Measurements from ENCODE around the gene DCTPP1. TPM values are rescaled to one million over a fixed set of nuclear protein-coding genes. Genes with fewer than 3 reads are reported as not detected.
"Not testable (repeated sequence)": the region's sequence is repeated elsewhere in the genome, so short reads cannot be mapped to it uniquely, and the experiment has no call there.

Gene DCTPP1
- 100 to 1,000 TPM in 1 of 2 experiments, 10 to 100 TPM in 1; 89.3 to 102 TPM for total RNA-seq

DNA sequence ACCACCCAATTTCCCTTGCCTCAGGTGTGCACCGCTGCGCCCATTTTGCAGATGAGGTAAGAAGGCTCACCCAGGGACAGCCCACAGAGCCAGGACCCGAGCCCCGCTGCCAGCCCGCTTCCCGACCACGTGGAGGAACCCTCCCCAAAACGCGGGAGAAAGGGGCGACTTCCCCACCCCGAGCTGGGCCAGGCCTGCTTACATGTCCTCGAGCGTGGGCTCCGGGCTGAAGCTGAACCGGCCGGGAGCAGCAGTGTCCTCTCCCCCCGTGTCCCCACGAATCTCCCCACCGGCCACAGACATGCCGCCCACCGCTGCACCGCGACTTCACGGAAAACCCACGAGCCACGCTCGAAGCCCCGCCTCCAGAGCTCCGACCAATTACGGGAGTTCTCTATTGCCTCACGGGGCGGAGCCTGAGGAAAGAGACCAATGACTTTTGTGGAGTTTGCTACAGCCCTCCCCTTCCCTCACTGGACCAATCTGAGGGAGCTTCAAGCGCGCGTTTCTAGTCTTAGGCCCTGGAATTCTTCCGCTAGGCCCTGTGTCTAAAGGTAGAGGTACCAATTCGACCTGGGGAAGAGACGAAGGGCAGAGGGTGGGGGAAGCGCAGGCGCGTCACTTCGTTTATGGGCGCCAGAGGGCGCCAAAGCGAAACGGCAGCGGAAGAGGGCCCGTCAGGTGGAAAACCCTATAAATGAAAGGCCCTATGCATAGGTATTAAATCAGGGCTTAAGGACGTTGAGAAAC is at the start of gene DCTPP1:
Gene DCTPP1 (minus strand): TSS at position 353 of the 750 bp plus-strand sequence. CDS start 50 bp downstream, at position 303.
- Mint-ChIP-seq H3K4me1 (peaks cover 31% of the 10 kb centered on the region), H3K27ac (no peak within 1 kb of the TSS), H3K27me3 (no peaks in the 10 kb centered on the region), H3K9me3 (ENCODE audit: low read depth) (no peaks in the 10 kb centered on the region), H3K4me3 (no peak within 1 kb of the TSS), H3K36me3 (ENCODE audit: low read depth) (peaks cover 27% of the 10 kb centered on the region)
- CTCF ChIA-PET: interaction anchor here (0.6 to 5.6 kb wide), 54 partner anchors 9 to 337 kb away, joined by 3 to 56 read pairs (median 5); partner anchors contain the start of genes ITGAL, PRR14, SEPHS2 and SEPTIN1
- POLR2A ChIA-PET: interaction anchor here (0.6 to 1.5 kb wide), 30 partner anchors 10 to 712 kb away, joined by 3 to 16 read pairs (median 4); partner anchors contain the start of genes CD2BP2, ITGAL, PRR14 and SEPTIN1
- ATAC-seq: peak; percentile 96
- peak; percentile 97 for DNase-seq
- intact Hi-C loops (cut with DNase I, micrococcal nuclease): loop anchor here (1.0 to 5.0 kb wide), 23 partner anchors 15 to 229 kb away; partner anchors contain the start of genes FBRS (in 2 of the 2), SEPHS2 (in 2 of the 2), ITGAL (in 1 of the 2) and PRR14 (in 1 of the 2)

DNA sequence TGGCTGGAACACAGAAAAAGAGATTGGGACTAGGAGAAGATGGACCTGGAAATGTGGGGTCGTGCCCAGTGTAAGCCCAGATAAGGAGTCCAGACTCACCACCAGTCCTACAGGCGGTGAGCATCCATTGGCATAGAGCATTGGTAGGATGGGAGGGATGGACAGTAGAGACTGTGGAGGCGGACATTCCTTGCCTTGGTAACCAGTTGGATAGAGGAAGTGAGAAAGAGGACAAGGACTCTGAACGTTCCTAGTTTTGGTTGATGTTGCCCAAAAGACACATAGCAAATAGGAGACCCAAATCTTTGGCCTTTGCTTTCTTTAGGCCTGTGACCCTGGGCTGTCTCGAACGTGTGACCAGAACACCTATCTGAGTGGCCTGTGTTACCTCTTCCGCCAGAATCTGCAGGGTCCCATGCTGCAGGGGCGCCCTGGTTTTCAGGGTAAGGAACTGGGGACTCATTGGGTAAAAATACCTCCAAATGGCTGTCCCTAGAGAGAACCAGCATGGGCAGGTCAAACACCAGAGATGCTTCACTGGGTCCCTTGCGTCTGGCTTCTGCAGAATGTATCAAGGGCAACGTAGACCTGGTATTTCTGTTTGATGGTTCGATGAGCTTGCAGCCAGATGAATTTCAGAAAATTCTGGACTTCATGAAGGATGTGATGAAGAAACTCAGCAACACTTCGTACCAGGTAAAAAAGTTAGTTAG is 49.1 kb upstream of the DCTPP1 start:
- ATAC-seq: no peak
- intact Hi-C loops (cut with DNase I, micrococcal nuclease): no loop called here
- H3K9me3 Mint-ChIP-seq (ENCODE audit: low read depth): no peaks in the 10 kb centered on the region
- H3K27ac Mint-ChIP-seq: peak overlapping the region; percentile 78
- no peak for DNase-seq
- CTCF ChIA-PET: interaction anchor here (1.5 kb wide), 1 partner anchor 29 kb away, joined by 7 read pairs; no protein-coding TSS in a partner anchor
- H3K27me3 Mint-ChIP-seq: no peaks in the 10 kb centered on the region
- H3K36me3 Mint-ChIP-seq (ENCODE audit: low read depth): peaks cover 77% of the 10 kb centered on the region
- H3K4me1 Mint-ChIP-seq: peaks cover 55% of the 10 kb centered on the region
- POLR2A ChIA-PET: no interaction called here
- no peak overlapping the region for H3K4me3 Mint-ChIP-seq

DNA sequence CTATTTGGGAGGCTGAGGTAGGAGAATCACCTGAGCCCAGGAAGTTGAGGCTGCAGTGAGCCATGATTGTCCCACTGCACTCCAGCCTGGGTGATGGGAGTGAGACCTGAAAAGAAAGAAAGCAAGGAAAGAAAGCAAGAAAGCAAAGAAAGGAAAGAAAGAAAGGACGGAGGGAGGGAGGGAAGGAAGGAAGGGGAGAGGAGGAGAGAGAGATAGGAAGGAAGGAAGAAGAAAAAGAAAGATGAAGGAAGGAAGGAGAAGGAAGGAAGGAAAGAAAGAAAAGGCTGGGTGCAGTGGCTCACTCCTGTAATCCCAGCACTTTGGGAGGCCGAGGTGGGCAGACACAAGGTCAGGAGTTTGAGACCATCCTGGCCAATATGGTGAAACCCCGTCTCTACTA is 47.9 kb upstream of the DCTPP1 start:
- intact Hi-C loops (cut with DNase I, micrococcal nuclease); ATAC-seq; H3K4me3 Mint-ChIP-seq; H3K27me3 Mint-ChIP-seq; H3K9me3 Mint-ChIP-seq (ENCODE audit: low read depth); DNase-seq: not testable (repeated sequence)
- ChIA-PET POLR2A (interaction anchor here (0.6 kb wide), 1 partner anchor 36 kb away, joined by 6 read pairs; no protein-coding TSS in a partner anchor), CTCF (interaction anchor here (2.8 to 3.2 kb wide), 2 partner anchors 28 to 47 kb away, joined by 22 to 26 read pairs; partner anchors contain the start of gene DCTPP1)
- Mint-ChIP-seq H3K27ac (peak overlapping the region; percentile 78), H3K4me1 (peaks cover 55% of the 10 kb centered on the region), H3K36me3 (ENCODE audit: low read depth) (peaks cover 77% of the 10 kb centered on the region)

DNA sequence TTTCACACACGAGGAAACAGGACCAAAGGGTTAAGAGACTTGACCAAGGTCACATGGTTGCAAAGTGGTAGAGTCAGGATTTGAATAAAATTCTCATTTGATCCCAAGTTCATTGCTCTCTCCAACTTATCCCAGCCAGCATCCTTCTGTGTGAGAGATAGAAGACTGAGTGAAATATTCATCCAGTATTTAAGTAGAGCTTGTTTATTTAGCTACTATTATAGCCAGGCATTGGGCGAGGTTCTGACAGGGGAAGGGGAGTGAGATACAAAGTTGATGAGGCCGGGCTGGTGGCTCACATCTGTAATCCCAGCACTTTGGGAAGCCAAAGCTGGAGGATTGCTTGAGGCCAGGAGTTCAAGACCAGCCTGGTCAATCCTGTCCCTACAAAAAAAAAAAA is 47.2 kb upstream of the DCTPP1 start:
- no peak overlapping the region for H3K4me3 Mint-ChIP-seq
- peaks cover 74% of the 10 kb centered on the region for H3K36me3 Mint-ChIP-seq (ENCODE audit: low read depth)
- H3K4me1 Mint-ChIP-seq: peaks cover 56% of the 10 kb centered on the region
- ChIA-PET CTCF (interaction anchor here (2.8 to 3.2 kb wide), 2 partner anchors 27 to 46 kb away, joined by 22 to 26 read pairs; partner anchors contain the start of gene DCTPP1), POLR2A (interaction anchor here (0.6 kb wide), 1 partner anchor 35 kb away, joined by 6 read pairs; no protein-coding TSS in a partner anchor)
- no peaks in the 10 kb centered on the region for H3K27me3 Mint-ChIP-seq
- ATAC-seq (no peak), DNase-seq (no peak)
- H3K9me3 Mint-ChIP-seq (ENCODE audit: low read depth): no peaks in the 10 kb centered on the region
- H3K27ac Mint-ChIP-seq: peak overlapping the region; percentile 78
- intact Hi-C loops (cut with DNase I, micrococcal nuclease): no loop called here

DNA sequence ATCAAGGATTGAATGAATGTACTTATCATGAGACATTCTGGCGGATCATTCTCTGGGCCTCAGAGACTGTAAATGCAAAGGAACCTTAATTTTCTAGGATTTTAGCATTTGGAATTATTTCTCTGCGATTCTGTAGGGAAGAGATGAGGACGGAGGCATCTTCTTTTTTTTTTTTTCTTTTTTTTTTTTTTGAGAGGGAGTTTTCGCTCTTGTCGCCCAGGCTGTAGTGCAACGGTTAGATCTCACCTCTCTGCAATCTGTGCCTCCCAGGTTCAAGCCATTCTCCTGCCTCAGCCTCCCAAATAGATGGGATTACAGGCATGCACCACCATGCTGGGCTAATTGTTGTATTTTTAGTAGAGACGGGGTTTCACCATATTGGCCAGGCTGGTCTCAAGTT is 44.9 kb upstream of the DCTPP1 start:
- Mint-ChIP-seq H3K4me3 (peak overlapping the region; percentile 95), H3K36me3 (ENCODE audit: low read depth) (peaks cover 57% of the 10 kb centered on the region), H3K27ac (peak overlapping the region; percentile 53), H3K4me1 (peaks cover 61% of the 10 kb centered on the region), H3K9me3 (ENCODE audit: low read depth) (no peaks in the 10 kb centered on the region), H3K27me3 (no peaks in the 10 kb centered on the region)
- POLR2A ChIA-PET: interaction anchor here (1.0 to 2.6 kb wide), 5 partner anchors 13 to 224 kb away, joined by 3 to 8 read pairs (median 5); partner anchors contain the start of gene SRCAP
- no peak for ATAC-seq
- intact Hi-C loops (cut with DNase I, micrococcal nuclease): loop anchor here (5.0 kb wide), 6 partner anchors 63 to 1982 kb away; partner anchors contain the start of genes APOBR (in 1 of the 2), CLN3 (in 1 of the 2) and TBX6 (in 1 of the 2)
- CTCF ChIA-PET: interaction anchor here (1.0 to 3.2 kb wide), 3 partner anchors 25 to 141 kb away, joined by 3 to 26 read pairs (median 3); no protein-coding TSS in a partner anchor
- no peak for DNase-seq

GRCh38 chr16:30474074-30474452 is 44.2 kb upstream of the DCTPP1 start:
- CTCF ChIA-PET: interaction anchor here (0.6 to 3.1 kb wide), 10 partner anchors 14 to 1358 kb away, joined by 3 to 36 read pairs (median 4); partner anchors contain the start of gene DCTPP1
- POLR2A ChIA-PET: interaction anchor here (0.9 to 2.6 kb wide), 10 partner anchors 13 to 225 kb away, joined by 3 to 9 read pairs (median 4); partner anchors contain the start of genes DCTPP1, SRCAP and ZNF747
- no peak for DNase-seq
- Mint-ChIP-seq H3K4me3 (peak overlapping the region; percentile 95), H3K36me3 (ENCODE audit: low read depth) (peaks cover 54% of the 10 kb centered on the region), H3K4me1 (peaks cover 67% of the 10 kb centered on the region), H3K9me3 (ENCODE audit: low read depth) (no peaks in the 10 kb centered on the region), H3K27ac (peak overlapping the region; percentile 99), H3K27me3 (no peaks in the 10 kb centered on the region)
- no peak for ATAC-seq
- intact Hi-C loops (cut with DNase I, micrococcal nuclease): loop anchor here (5.0 kb wide), 6 partner anchors 63 to 1982 kb away; partner anchors contain the start of genes APOBR (in 1 of the 2), CLN3 (in 1 of the 2) and TBX6 (in 1 of the 2)

- CTCF ChIA-PET: interaction anchor here (0.6 to 3.1 kb wide), 12 partner anchors 14 to 1358 kb away, joined by 3 to 36 read pairs (median 4); partner anchors contain the start of gene DCTPP1
- intact Hi-C loops (cut with DNase I, micrococcal nuclease): loop anchor here (1.0 to 5.0 kb wide), 12 partner anchors 15 to 1981 kb away; partner anchors contain the start of genes ALDOA (in 1 of the 2), APOBR (in 1 of the 2), CLN3 (in 1 of the 2) and DCTPP1 (in 1 of the 2)
- peak; percentile 21 for ATAC-seq
- peak; percentile 86 for DNase-seq
- H3K9me3 Mint-ChIP-seq (ENCODE audit: low read depth): no peaks in the 10 kb centered on the region
- H3K4me3 Mint-ChIP-seq: peak overlapping the region; percentile 95
- no peaks in the 10 kb centered on the region for H3K27me3 Mint-ChIP-seq
- H3K27ac Mint-ChIP-seq: peak overlapping the region; percentile 99
- POLR2A ChIA-PET: interaction anchor here (0.6 to 2.6 kb wide), 12 partner anchors 12 to 226 kb away, joined by 3 to 9 read pairs (median 4); partner anchors contain the start of genes DCTPP1, SRCAP and ZNF747
- peaks cover 64% of the 10 kb centered on the region for H3K4me1 Mint-ChIP-seq
- H3K36me3 Mint-ChIP-seq (ENCODE audit: low read depth): peaks cover 48% of the 10 kb centered on the region
Measured at GRCh38 chr16:30473231-30474073, 43.6 kb upstream of the DCTPP1 start.

DNA sequence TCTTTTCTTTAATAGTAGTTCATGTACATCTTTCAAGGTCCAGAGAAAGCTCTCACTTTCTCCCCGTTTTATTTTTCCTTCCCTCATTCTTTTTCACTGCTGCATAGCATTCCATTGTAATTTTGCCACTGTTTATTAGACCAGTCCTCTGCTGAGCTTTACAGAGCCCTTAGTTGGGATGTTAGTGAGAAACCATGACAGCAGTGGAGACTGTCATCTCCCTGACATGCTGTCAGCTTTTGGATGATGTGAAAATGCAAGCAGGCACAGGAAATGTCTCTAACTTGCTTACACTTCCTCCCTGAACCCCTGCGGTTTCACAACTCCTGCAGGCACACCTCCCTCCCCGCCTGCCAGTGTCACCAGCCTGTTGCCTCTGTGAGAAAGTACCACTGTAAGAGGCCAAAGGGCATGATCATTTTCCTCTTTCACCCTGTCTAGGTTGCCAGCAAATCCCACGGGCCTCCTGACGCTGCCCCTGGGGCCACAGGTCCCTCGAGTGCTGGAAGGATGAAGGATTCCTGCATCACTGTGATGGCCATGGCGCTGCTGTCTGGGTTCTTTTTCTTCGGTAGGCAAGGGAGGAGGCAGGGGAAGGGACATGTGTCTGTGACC is 42.6 kb upstream of the DCTPP1 start, which contains the start of gene ITGAL:
Gene ITGAL (plus strand): TSS at position 415 of the 615 bp plus-strand sequence. CDS start 96 bp downstream, at position 511.
- ChIA-PET POLR2A (interaction anchor here (0.5 to 2.6 kb wide), 14 partner anchors 14 to 648 kb away, joined by 3 to 16 read pairs (median 4); partner anchors contain the start of genes DCTPP1, ZNF688 and ZNF747), CTCF (interaction anchor here (0.7 to 3.1 kb wide), 9 partner anchors 13 to 125 kb away, joined by 3 to 36 read pairs (median 6); partner anchors contain the start of genes DCTPP1, ZNF48 and ZNF764)
- intact Hi-C loops (cut with DNase I, micrococcal nuclease): loop anchor here (1.0 to 5.0 kb wide), 15 partner anchors 16 to 1980 kb away; partner anchors contain the start of genes SEPHS2 (in 2 of the 2), ALDOA (in 1 of the 2), APOBR (in 1 of the 2) and CLN3 (in 1 of the 2)
- H3K9me3 Mint-ChIP-seq (ENCODE audit: low read depth): no peaks in the 10 kb centered on the region
- H3K27ac Mint-ChIP-seq: peak within 1 kb of the TSS; percentile 99
- peaks cover 39% of the 10 kb centered on the region for H3K36me3 Mint-ChIP-seq (ENCODE audit: low read depth)
- no peaks in the 10 kb centered on the region for H3K27me3 Mint-ChIP-seq
- peaks cover 63% of the 10 kb centered on the region for H3K4me1 Mint-ChIP-seq
- DNase-seq (peak; percentile 93), ATAC-seq (peak; percentile 62)
- H3K4me3 Mint-ChIP-seq: peak within 1 kb of the TSS; percentile 95

GRCh38 chr16:30470632-30470995 is 40.8 kb upstream of the DCTPP1 start:
- Mint-ChIP-seq H3K4me3 (peak overlapping the region; percentile 95), H3K9me3 (ENCODE audit: low read depth) (no peaks in the 10 kb centered on the region), H3K27me3 (no peaks in the 10 kb centered on the region), H3K36me3 (ENCODE audit: low read depth) (peaks cover 25% of the 10 kb centered on the region), H3K27ac (peak overlapping the region; percentile 98), H3K4me1 (peaks cover 63% of the 10 kb centered on the region)
- no peak for ATAC-seq
- no peak for DNase-seq
- intact Hi-C loops (cut with DNase I, micrococcal nuclease): loop anchor here (2.0 to 5.0 kb wide), 7 partner anchors 67 to 1978 kb away; partner anchors contain the start of genes APOBR (in 1 of the 2), CLN3 (in 1 of the 2) and TBX6 (in 1 of the 2)
- CTCF ChIA-PET: interaction anchor here (0.6 to 1.8 kb wide), 5 partner anchors 10 to 105 kb away, joined by 3 to 13 read pairs (median 4); no protein-coding TSS in a partner anchor
- POLR2A ChIA-PET: interaction anchor here (0.6 kb wide), 1 partner anchor 20 kb away, joined by 3 read pairs; no protein-coding TSS in a partner anchor

All from activated CD4-positive, alpha-beta T cell treated with anti-CD3 and anti-CD28 coated beads for 36 hours (primary cell).